ENCODE results near the gene DMRT2.

DMRT2 gene

GRCh38 chr9:1052365-1053281 is 2.5 kb downstream of the DMRT2 start:
- TF ChIP-seq MAX (IDR thresholded peaks at IDR 0.05) (no peak), CREB1 (IDR thresholded peaks at IDR 0.05; ENCODE audit: low read depth) (no peak), ZBTB7A (IDR thresholded peaks at IDR 0.05; ENCODE audit: low read depth) (no peak), TAF1 (IDR thresholded peaks at IDR 0.05; ENCODE audit: low read depth) (no peak), YY1 (IDR thresholded peaks at IDR 0.05; ENCODE audit: low read depth) (no peak), USF1 (IDR thresholded peaks at IDR 0.05) (no peak), NFIC (IDR thresholded peaks at IDR 0.05) (no peak), RAD21 (IDR thresholded peaks at IDR 0.05; ENCODE audit: low read depth) (no peak), REST (IDR thresholded peaks at IDR 0.05; ENCODE audit: low read depth) (no peak)

- TF ChIP-seq TCF12 (IDR thresholded peaks at IDR 0.05; ENCODE audit: low read depth) (no peak), MAX (IDR thresholded peaks at IDR 0.05) (no peak), CREB1 (IDR thresholded peaks at IDR 0.05; ENCODE audit: low read depth) (no peak), RAD21 (IDR thresholded peaks at IDR 0.05; ENCODE audit: low read depth) (no peak), REST (IDR thresholded peaks at IDR 0.05; ENCODE audit: low read depth) (no peak), CEBPB (IDR thresholded peaks at IDR 0.05) (no peak), TAF1 (IDR thresholded peaks at IDR 0.05; ENCODE audit: low read depth) (no peak), TEAD4 (IDR thresholded peaks at IDR 0.05) (no peak), EGR1 (IDR thresholded peaks at IDR 0.05) (no peak), EP300 (IDR thresholded peaks at IDR 0.05; ENCODE audit: borderline replicate concordance) (no peak), YY1 (IDR thresholded peaks at IDR 0.05; ENCODE audit: low read depth) (no peak), NFIC (IDR thresholded peaks at IDR 0.05) (no peak), FOXM1 (IDR thresholded peaks at IDR 0.05; ENCODE audit: borderline replicate concordance, low read depth) (no peak), ZBTB7A (IDR thresholded peaks at IDR 0.05; ENCODE audit: low read depth) (no peak), USF1 (IDR thresholded peaks at IDR 0.05) (no peak)
These were observed 3.1 kb downstream of the DMRT2 start for GRCh38 chr9:1053282-1053621.

DNA sequence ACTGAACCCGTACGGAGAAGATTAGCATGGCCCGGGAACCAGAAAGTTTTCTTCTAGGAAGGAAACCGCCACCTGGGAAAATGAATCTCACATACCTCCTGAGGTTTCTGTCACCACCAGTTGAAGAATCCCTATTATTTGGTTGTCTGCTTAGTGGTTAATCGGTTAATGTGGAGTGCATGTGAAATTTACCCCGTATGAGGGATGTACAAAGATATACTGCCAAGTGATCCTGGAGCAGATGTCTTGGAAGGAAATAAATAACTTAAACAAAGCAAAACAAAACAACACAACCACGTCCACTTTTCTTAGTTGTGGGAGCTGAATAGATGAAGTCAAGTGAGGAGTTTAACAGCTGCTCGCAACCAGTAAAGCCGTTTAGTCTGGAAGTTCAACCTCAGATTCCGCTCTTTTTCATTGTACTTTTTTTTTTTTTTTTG is 3.8 kb downstream of the DMRT2 start:
- TF ChIP-seq FOXM1 (IDR thresholded peaks at IDR 0.05; ENCODE audit: borderline replicate concordance, low read depth) (no peak), TAF1 (IDR thresholded peaks at IDR 0.05; ENCODE audit: low read depth) (no peak), NFIC (IDR thresholded peaks at IDR 0.05) (no peak), USF1 (IDR thresholded peaks at IDR 0.05) (no peak), CREB1 (IDR thresholded peaks at IDR 0.05; ENCODE audit: low read depth) (no peak), YY1 (IDR thresholded peaks at IDR 0.05; ENCODE audit: low read depth) (no peak), TEAD4 (IDR thresholded peaks at IDR 0.05) (no peak), EGR1 (IDR thresholded peaks at IDR 0.05) (no peak), REST (IDR thresholded peaks at IDR 0.05; ENCODE audit: low read depth) (no peak), RAD21 (IDR thresholded peaks at IDR 0.05; ENCODE audit: low read depth) (no peak), MAX (IDR thresholded peaks at IDR 0.05) (no peak), CEBPB (IDR thresholded peaks at IDR 0.05) (no peak), ZBTB7A (IDR thresholded peaks at IDR 0.05; ENCODE audit: low read depth) (no peak), EP300 (IDR thresholded peaks at IDR 0.05; ENCODE audit: borderline replicate concordance) (no peak)
